B cell (primary cell): ENCODE results near the gene MEIKIN. TPM values are rescaled to one million over a fixed set of nuclear protein-coding genes. Genes with fewer than 3 reads are reported as not detected.

Experiments
- ATAC-seq: fragments of 200-7000 bp; cut with Tn5 transposase; one replicate; pipeline ENCODE4 v1.10.0; 2021; ENCODE audit warnings: low read depth, mild to moderate bottlenecking, moderate number of reproducible peaks, moderate library complexity
- CTCF ChIA-PET: fragments of 350-600 bp; sonication (Branson Sonifier 250); formaldehyde crosslinking; loops from one replicate; lab custom pipeline; 2021; ENCODE audit warnings: antibody characterized with exemption, inconsistent platforms; lab: Charles Lee
- POLR2A ChIA-PET: fragments of 350-600 bp; sonication (Branson Sonifier 250); formaldehyde crosslinking; loops from one replicate; lab custom pipeline; 2021; ENCODE audit warnings: antibody characterized with exemption; lab: Charles Lee
- DNase-seq: peaks from one replicate; pipeline ENCODE4 v3.0.0; 2013
- H2AFZ ChIP-seq: 2 replicates; pipeline ENCODE4 v1.6.1; 2012; ENCODE audit warnings: mild to moderate bottlenecking, low read depth, low read length; ENCODE audit not compliant: insufficient read depth, poor library complexity, severe bottlenecking
- H3K27ac ChIP-seq, 2 donors: 1 replicate in 1 of 2; 2 replicates in 1 of 2; pipeline ENCODE4 v1.5.1; 2012 to 2013; ENCODE audit warnings: low read length in 2 of 2, mild to moderate bottlenecking in 2 of 2, moderate library complexity in 1 of 2
- H3K27me3 ChIP-seq, 4 experiments: fragments of 200-600 bp in 1 of 4; sonication (generic) in 1 of 4; replicated peaks in 1 of 4; 1 replicate in 2 of 4; 2 replicates in 2 of 4; pipeline versions ENCODE4 v1.6.1 to v1.7.0; 2013 to 2016; ENCODE audit warnings: low read length in 3 of 4, mild to moderate bottlenecking in 2 of 4, mixed read lengths in 1 of 4, moderate library complexity in 1 of 4; ENCODE audit not compliant: insufficient read depth in 4 of 4, control insufficient read depth in 3 of 4; ENCODE audit errors: control extremely low read depth in 1 of 4
- H3K36me3 ChIP-seq, 2 experiments: replicated peaks in 1 of 2; 1 replicate in 1 of 2; 2 replicates in 1 of 2; pipeline versions ENCODE4 v1.6.1 to v1.7.1; 2013; ENCODE audit warnings: low read length in 1 of 2; ENCODE audit not compliant: insufficient read depth in 2 of 2, control insufficient read depth in 1 of 2; ENCODE audit errors: control extremely low read depth in 1 of 2, extremely low read depth in 1 of 2
- H3K4me1 ChIP-seq, 2 donors: fragments of 200-600 bp in 1 of 2; sonication (generic) in 1 of 2; 1 replicate in 1 of 2; 2 replicates in 1 of 2; pipeline versions ENCODE4 v1.5.1 to v1.6.1; 2013 to 2017; ENCODE audit warnings: low read length in 2 of 2; ENCODE audit not compliant: control insufficient read depth in 2 of 2, insufficient read depth in 2 of 2
- H3K4me2 ChIP-seq: replicated peaks from 2 replicates; pipeline ENCODE3; 2012; ENCODE audit warnings: mild to moderate bottlenecking, low read depth, low read length; ENCODE audit not compliant: poor library complexity, severe bottlenecking
- H3K4me3 ChIP-seq, 5 experiments: fragments of 200-600 bp in 1 of 5; sonication (generic) in 1 of 5; 1 replicate in 3 of 5; 2 replicates in 2 of 5; pipeline versions ENCODE4 v1.5.1 to v1.7.0; 2011 to 2016; ENCODE audit warnings: low read length in 4 of 5, mild to moderate bottlenecking in 4 of 5, low read depth in 2 of 5, control low read depth in 1 of 5, moderate library complexity in 1 of 5; ENCODE audit not compliant: insufficient read depth in 1 of 5; ENCODE audit errors: control extremely low read depth in 1 of 5, extremely low read depth in 1 of 5
- H3K79me2 ChIP-seq: fragments of 200-600 bp; sonication (generic); one replicate; pipeline ENCODE4 v1.6.0; 2016; ENCODE audit warnings: low read length; ENCODE audit not compliant: control insufficient read depth, insufficient read depth
- H3K9ac ChIP-seq: fragments of 200-600 bp; sonication (generic); 2 replicates; pipeline ENCODE4 v1.6.1; 2017; ENCODE audit warnings: mild to moderate bottlenecking, low read length, moderate library complexity
- H3K9me3 ChIP-seq, 3 donors: one replicate each; pipeline versions ENCODE4 v1.6.1 to v1.7.1; 2013; ENCODE audit warnings: low read length in 2 of 3; ENCODE audit not compliant: control insufficient read depth in 2 of 3, insufficient read depth in 1 of 3; ENCODE audit errors: control extremely low read depth in 1 of 3
- H4K20me1 ChIP-seq: 2 replicates; pipeline ENCODE4 v1.6.0; 2012; ENCODE audit warnings: mild to moderate bottlenecking, low read length; ENCODE audit not compliant: insufficient read depth, control insufficient read depth, poor library complexity, severe bottlenecking
- H3K27ac Mint-ChIP-seq: one replicate; pipeline ENCODE4 v1.8.0; 2021; ENCODE audit warnings: mixed read lengths
- H3K27me3 Mint-ChIP-seq: one replicate; pipeline ENCODE4 v1.8.0; 2021; ENCODE audit warnings: mixed read lengths
- H3K4me1 Mint-ChIP-seq: one replicate; pipeline ENCODE4 v1.8.0; 2021; ENCODE audit warnings: mixed read lengths
- H3K4me3 Mint-ChIP-seq: one replicate; pipeline ENCODE4 v1.8.0; 2021; ENCODE audit warnings: mixed read lengths
- H3K9me3 Mint-ChIP-seq: one replicate; pipeline ENCODE4 v1.8.0; 2022; ENCODE audit warnings: mixed read lengths; ENCODE audit not compliant: insufficient read depth
- EZH2 ChIP-seq: IDR thresholded peaks from 2 replicates; pipeline ENCODE4 v1.6.1; 2012; ENCODE audit warnings: borderline replicate concordance, low read depth, mild to moderate bottlenecking, moderate library complexity, low read length; ENCODE audit not compliant: insufficient read depth, poor library complexity, severe bottlenecking
- WGBS: methylation state at CpG from one replicate; pipeline ENCODE4 v1.1.5; 2013; ENCODE audit warnings: missing lambda C conversion rate; ENCODE audit not compliant: insufficient coverage; 5-methylcytosine and 5-hydroxymethylcytosine counted together
- intact Hi-C: fragments of 100-400 bp; cut with micrococcal nuclease; formaldehyde crosslinking; loops from one replicate; pipeline ENCODE4 v1.10.0; 2022
- polyA plus RNA-seq: library from polyadenylated mRNA; depleted of rRNA; stranded (reverse); fragments of >200 nt; gene quantifications from 2 replicates; pipeline ENCODE4 v1.2.3, GENCODE V29; 2012
- total RNA-seq, 2 donors: library from RNA; stranded (reverse); fragments of 120-200 nt in 1 of 2; gene quantifications; 1 replicate in 1 of 2; 2 replicates in 1 of 2; pipeline versions ENCODE4 v1.2.3 to v1.2.4, GENCODE V29; 2013 to 2022
- TF ChIP-seq, protein P1 (sequence below): fragments of 200-600 bp; IDR thresholded peaks from one replicate; pipeline ENCODE4 v1.8.0; 2022; ENCODE audit warnings: antibody characterized with exemption, mild to moderate bottlenecking

Gene MEIKIN
- total and polyA plus RNA-seq, 2 donors (not counting 1 experiment from before 2014, with no cell fraction given) = not detected

- no peak overlapping the region for H3K4me3 ChIP-seq
- H3K36me3 ChIP-seq = peaks cover 0 to 2% of the 10 kb centered on the region in 2 experiments
- Mint-ChIP-seq H3K4me1 (peaks cover 34% of the 10 kb centered on the region), H3K27ac (no peak overlapping the region), H3K4me3 (peak overlapping the region; percentile 9), H3K27me3 (no peaks in the 10 kb centered on the region), H3K9me3 (no peaks in the 10 kb centered on the region)
- no peak overlapping the region for H2AFZ ChIP-seq
- TF ChIP-seq, protein P1, sequence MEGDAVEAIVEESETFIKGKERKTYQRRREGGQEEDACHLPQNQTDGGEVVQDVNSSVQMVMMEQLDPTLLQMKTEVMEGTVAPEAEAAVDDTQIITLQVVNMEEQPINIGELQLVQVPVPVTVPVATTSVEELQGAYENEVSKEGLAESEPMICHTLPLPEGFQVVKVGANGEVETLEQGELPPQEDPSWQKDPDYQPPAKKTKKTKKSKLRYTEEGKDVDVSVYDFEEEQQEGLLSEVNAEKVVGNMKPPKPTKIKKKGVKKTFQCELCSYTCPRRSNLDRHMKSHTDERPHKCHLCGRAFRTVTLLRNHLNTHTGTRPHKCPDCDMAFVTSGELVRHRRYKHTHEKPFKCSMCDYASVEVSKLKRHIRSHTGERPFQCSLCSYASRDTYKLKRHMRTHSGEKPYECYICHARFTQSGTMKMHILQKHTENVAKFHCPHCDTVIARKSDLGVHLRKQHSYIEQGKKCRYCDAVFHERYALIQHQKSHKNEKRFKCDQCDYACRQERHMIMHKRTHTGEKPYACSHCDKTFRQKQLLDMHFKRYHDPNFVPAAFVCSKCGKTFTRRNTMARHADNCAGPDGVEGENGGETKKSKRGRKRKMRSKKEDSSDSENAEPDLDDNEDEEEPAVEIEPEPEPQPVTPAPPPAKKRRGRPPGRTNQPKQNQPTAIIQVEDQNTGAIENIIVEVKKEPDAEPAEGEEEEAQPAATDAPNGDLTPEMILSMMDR = no peak
- CTCF ChIA-PET = no interaction called here
- H3K4me1 ChIP-seq = peaks cover 15 to 31% of the 10 kb centered on the region in 2 donors
- peaks cover 96% of the 10 kb centered on the region for H3K79me2 ChIP-seq
- peak overlapping the region; percentile 13 for H3K4me2 ChIP-seq
- WGBS = 100% methylated on average over 1 of the region's 1 CpG
- peaks cover 37% of the 10 kb centered on the region for H4K20me1 ChIP-seq
- DNase-seq (no peak), ATAC-seq (no peak)
- no peaks in the 10 kb centered on the region for H3K9me3 ChIP-seq
- H3K9ac ChIP-seq = peak overlapping the region; percentile 6
- intact Hi-C loops = loop anchor here (5.0 kb wide), 1 partner anchor 33 kb away; no protein-coding TSS in a partner anchor
- no peak overlapping the region for H3K27ac ChIP-seq
- H3K27me3 ChIP-seq = no peaks in the 10 kb centered on the region
- POLR2A ChIA-PET = no interaction called here
Measured at GRCh38 chr5:131769961-131770360, 175.5 kb downstream of the MEIKIN start.

DNA sequence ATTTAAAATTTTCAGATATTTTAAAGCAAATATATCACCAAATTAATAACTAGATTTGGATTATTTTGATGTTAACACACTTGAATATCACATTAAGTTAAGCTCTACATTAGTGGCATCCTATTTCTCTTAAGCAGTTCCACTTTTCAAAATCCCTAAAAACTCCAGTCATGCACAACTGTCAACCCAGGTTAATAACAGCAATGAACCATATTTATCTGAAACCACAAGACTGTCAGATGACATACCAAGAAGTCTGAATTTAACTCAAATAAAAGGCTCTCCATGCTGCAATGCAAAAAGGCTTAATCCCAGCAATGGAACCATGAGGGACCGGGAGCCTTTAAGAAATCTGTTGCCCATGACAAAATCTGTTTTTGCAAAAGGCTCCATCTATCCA lies 176.1 kb downstream of the MEIKIN start:
- no peak for ATAC-seq
- Mint-ChIP-seq H3K27me3 (no peaks in the 10 kb centered on the region), H3K4me3 (no peak overlapping the region), H3K9me3 (no peaks in the 10 kb centered on the region), H3K4me1 (peaks cover 33% of the 10 kb centered on the region), H3K27ac (no peak overlapping the region)
- Histone ChIP-seq H4K20me1 (peaks cover 36% of the 10 kb centered on the region), H3K36me3 (peaks cover 0 to 2% of the 10 kb centered on the region in 2 experiments), H3K4me1 (peaks cover 15 to 31% of the 10 kb centered on the region in 2 donors), H2AFZ (no peak overlapping the region), H3K9me3 (peaks cover 0 to 1% (median under 1%) of the 10 kb centered on the region in 3 donors), H3K9ac (peak overlapping the region; percentile 6), H3K27ac (no peak overlapping the region), H3K4me3 (no peak overlapping the region), H3K27me3 (no peaks in the 10 kb centered on the region), H3K4me2 (peak overlapping the region; percentile 13), H3K79me2 (peaks cover 96% of the 10 kb centered on the region)
- POLR2A ChIA-PET = no interaction called here
- intact Hi-C loops = no loop called here
- CTCF ChIA-PET = no interaction called here
- WGBS = 100% methylated on average over 1 of the region's 1 CpG
- no peak for TF ChIP-seq EZH2
- TF ChIP-seq, protein P1 = no peak
- DNase-seq = no peak
